ENCODE measurements around the gene DTNB. TPM values are rescaled to one million over a fixed set of nuclear protein-coding genes. Genes with fewer than 3 reads are reported as not detected.
A peak's percentile ranks its signal among the peaks of the same experiment; 100 is the strongest.

The DTNB gene
- total and polyA plus RNA-seq, 2 experiments from 2014 or later = 10.3 to 13.9 TPM

DNA sequence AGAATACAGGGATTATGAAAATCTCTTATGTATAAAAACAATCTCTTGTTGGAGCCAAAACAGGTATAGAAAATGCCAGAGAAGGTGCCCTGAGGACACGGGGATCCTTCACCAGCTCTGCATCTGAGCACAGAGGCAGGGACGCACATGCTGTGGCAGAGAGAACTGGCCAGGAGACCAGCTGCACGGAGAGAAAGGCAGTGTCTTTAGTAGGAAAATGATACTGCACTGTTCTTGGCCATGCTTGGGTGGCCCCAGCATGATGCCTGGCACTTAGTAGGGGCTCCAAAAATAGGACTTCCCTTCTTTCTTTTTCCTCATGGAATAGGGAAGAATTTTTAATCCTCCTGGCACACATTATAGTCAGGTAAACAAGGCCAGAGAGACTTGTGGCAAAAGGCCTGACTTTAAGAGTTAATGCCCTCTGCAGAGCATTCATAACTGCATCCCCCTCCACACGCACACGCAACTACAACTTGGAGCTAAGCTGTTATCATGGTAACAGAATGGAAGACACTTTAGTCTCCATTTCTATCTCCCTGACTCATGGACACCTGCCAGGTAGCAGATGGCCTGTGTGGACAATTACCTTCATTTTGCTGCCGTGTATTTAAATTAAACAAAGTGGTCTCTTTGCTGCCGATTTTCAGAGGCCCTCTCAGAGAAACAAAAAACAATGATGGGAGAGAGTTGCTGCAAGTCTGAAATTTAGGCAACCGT is 271.9 kb downstream of the DTNB start:
- Histone ChIP-seq H3K9me2 (replicated peaks; ENCODE audit: insufficient read depth) (no peaks in the 10 kb centered on the region), H4K20me1 (ENCODE audit: insufficient read depth, poor library complexity, severe bottlenecking) (no peaks in the 10 kb centered on the region), H3K9me3 (ENCODE audit: low read depth) (no peaks in the 10 kb centered on the region), H3K27me3 (no peaks in the 10 kb centered on the region), H3K36me3 (replicated peaks; ENCODE audit: insufficient read depth, low read depth) (no peaks in the 10 kb centered on the region), H3K4me1 (ENCODE audit: insufficient read depth) (peaks cover 8% of the 10 kb centered on the region), H3K27ac (peak overlapping the region; percentile 56), H3K4me3 (no peak overlapping the region), H2AFZ (no peak overlapping the region), H3K4me2 (no peak overlapping the region), H3K79me2 (no peaks in the 10 kb centered on the region)
- WGBS (ENCODE audit: low lambda C conversion rate, missing lambda C conversion rate) = 86% methylated on average over 8 of the region's 8 CpGs
- TF ChIP-seq EZH2 (IDR thresholded peaks at IDR 0.05; ENCODE audit: borderline replicate concordance) (no peak), EZH2phosphoT487 (IDR thresholded peaks at IDR 0.05; ENCODE audit: low read depth, severe bottlenecking, unreplicated experiment) (no peak)
- TF ChIP-seq, protein P1, sequence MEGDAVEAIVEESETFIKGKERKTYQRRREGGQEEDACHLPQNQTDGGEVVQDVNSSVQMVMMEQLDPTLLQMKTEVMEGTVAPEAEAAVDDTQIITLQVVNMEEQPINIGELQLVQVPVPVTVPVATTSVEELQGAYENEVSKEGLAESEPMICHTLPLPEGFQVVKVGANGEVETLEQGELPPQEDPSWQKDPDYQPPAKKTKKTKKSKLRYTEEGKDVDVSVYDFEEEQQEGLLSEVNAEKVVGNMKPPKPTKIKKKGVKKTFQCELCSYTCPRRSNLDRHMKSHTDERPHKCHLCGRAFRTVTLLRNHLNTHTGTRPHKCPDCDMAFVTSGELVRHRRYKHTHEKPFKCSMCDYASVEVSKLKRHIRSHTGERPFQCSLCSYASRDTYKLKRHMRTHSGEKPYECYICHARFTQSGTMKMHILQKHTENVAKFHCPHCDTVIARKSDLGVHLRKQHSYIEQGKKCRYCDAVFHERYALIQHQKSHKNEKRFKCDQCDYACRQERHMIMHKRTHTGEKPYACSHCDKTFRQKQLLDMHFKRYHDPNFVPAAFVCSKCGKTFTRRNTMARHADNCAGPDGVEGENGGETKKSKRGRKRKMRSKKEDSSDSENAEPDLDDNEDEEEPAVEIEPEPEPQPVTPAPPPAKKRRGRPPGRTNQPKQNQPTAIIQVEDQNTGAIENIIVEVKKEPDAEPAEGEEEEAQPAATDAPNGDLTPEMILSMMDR (IDR thresholded peaks at IDR 0.05; ENCODE audit: poor library complexity) = no peak
- no peak for DNase-seq (ENCODE audit: low spot score)

DNA sequence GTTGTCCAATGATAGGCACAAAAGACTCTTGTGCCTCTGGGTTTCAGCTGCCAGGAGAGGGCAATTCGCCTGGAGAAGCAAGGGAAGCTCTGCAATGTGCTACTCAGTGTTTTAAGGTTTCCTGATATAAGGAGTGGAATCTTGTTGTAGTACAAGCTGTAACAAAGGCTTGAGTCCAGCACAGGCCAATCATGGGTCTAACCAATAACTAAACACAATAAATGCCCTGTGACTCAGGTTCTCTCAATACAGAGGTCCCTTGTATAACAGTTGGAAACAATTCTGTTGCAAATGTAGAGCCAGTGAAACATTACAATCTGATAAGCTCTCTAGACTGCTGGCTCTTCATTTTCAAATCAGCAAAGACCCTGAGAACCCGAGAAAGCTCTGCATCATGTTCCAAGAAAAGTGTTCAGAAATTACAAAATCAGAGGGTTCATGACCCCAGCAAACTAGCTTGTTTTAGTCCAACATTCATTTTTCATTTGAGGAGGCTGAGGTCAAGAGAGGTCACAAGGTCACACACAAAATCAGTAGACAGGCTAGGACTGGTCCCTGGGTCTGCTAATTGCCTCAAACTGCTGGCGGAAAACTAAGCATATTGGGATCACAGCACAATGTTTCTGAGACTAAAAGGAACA is 272.7 kb downstream of the DTNB start:
- no peaks in the 10 kb centered on the region for H3K27me3 ChIP-seq
- peaks cover 8% of the 10 kb centered on the region for H3K4me1 ChIP-seq (ENCODE audit: insufficient read depth)
- no peak overlapping the region for H3K4me3 ChIP-seq
- DNase-seq (ENCODE audit: low spot score) = no peak
- 72% methylated on average over 3 of the region's 3 CpGs for WGBS (ENCODE audit: low lambda C conversion rate, missing lambda C conversion rate)
- no peak overlapping the region for H3K4me2 ChIP-seq
- no peaks in the 10 kb centered on the region for H3K79me2 ChIP-seq
- no peaks in the 10 kb centered on the region for H3K9me2 ChIP-seq (replicated peaks; ENCODE audit: insufficient read depth)
- H2AFZ ChIP-seq = no peak overlapping the region
- TF ChIP-seq EZH2phosphoT487 (IDR thresholded peaks at IDR 0.05; ENCODE audit: low read depth, severe bottlenecking, unreplicated experiment) = no peak
- TF ChIP-seq, protein P1 (IDR thresholded peaks at IDR 0.05; ENCODE audit: poor library complexity) = no peak
- no peak for TF ChIP-seq EZH2 (IDR thresholded peaks at IDR 0.05; ENCODE audit: borderline replicate concordance)
- no peaks in the 10 kb centered on the region for H4K20me1 ChIP-seq (ENCODE audit: insufficient read depth, poor library complexity, severe bottlenecking)
- peak overlapping the region; percentile 82 for H3K27ac ChIP-seq
- no peaks in the 10 kb centered on the region for H3K36me3 ChIP-seq (replicated peaks; ENCODE audit: insufficient read depth, low read depth)
- H3K9me3 ChIP-seq (ENCODE audit: low read depth) = no peaks in the 10 kb centered on the region

GRCh38 chr2:25400169-25400568 is 273.2 kb downstream of the DTNB start:
- H3K9me2 ChIP-seq (replicated peaks; ENCODE audit: insufficient read depth) = no peaks in the 10 kb centered on the region
- H4K20me1 ChIP-seq (ENCODE audit: insufficient read depth, poor library complexity, severe bottlenecking) = no peaks in the 10 kb centered on the region
- H3K4me1 ChIP-seq (ENCODE audit: insufficient read depth) = peaks cover 8% of the 10 kb centered on the region
- H3K79me2 ChIP-seq = no peaks in the 10 kb centered on the region
- TF ChIP-seq EZH2phosphoT487 (IDR thresholded peaks at IDR 0.05; ENCODE audit: low read depth, severe bottlenecking, unreplicated experiment) (no peak), EZH2 (IDR thresholded peaks at IDR 0.05; ENCODE audit: borderline replicate concordance) (no peak)
- TF ChIP-seq, protein P1 (IDR thresholded peaks at IDR 0.05; ENCODE audit: poor library complexity) = no peak
- H3K36me3 ChIP-seq (replicated peaks; ENCODE audit: insufficient read depth, low read depth) = no peaks in the 10 kb centered on the region
- peak overlapping the region; percentile 82 for H3K27ac ChIP-seq
- H3K4me2 ChIP-seq = no peak overlapping the region
- WGBS (ENCODE audit: low lambda C conversion rate, missing lambda C conversion rate) = 90% methylated on average over 8 of the region's 8 CpGs
- H3K4me3 ChIP-seq = no peak overlapping the region
- H3K27me3 ChIP-seq = no peaks in the 10 kb centered on the region
- H2AFZ ChIP-seq = no peak overlapping the region
- no peak for DNase-seq (ENCODE audit: low spot score)
- no peaks in the 10 kb centered on the region for H3K9me3 ChIP-seq (ENCODE audit: low read depth)
